Transverse colon (tissue), 4 donors: Measurements from ENCODE around the gene PIK3R5. TPM values are rescaled to one million over a fixed set of nuclear protein-coding genes. Genes with fewer than 3 reads are reported as not detected.

Experiments
- DNase-seq: peaks from one replicate; pipeline ENCODE4 v3.0.0-alpha.2; 2019
- H3K27ac ChIP-seq, 4 donors: fragments of 200-600 bp; sonication (generic); 2 replicates each; pipeline ENCODE4 v1.5.1; 2016 to 2018; ENCODE audit warnings: inconsistent platforms in 4 of 4
- H3K27me3 ChIP-seq: fragments of 200-600 bp; sonication (generic); 2 replicates; pipeline ENCODE4 v1.5.1; 2017; ENCODE audit warnings: inconsistent platforms
- H3K36me3 ChIP-seq, 4 donors: fragments of 200-600 bp; sonication (generic); 2 replicates each; pipeline ENCODE4 v1.5.1; 2017 to 2019; ENCODE audit warnings: inconsistent platforms in 4 of 4
- H3K4me1 ChIP-seq, 4 donors: fragments of 200-600 bp; sonication (generic); 2 replicates each; pipeline ENCODE4 v1.5.1; 2017 to 2020; ENCODE audit warnings: inconsistent platforms in 4 of 4
- H3K4me3 ChIP-seq, 4 donors: fragments of 200-600 bp; sonication (generic); 1 replicate in 1 of 4; 2 replicates in 3 of 4; pipeline versions ENCODE4 v1.5.1 to v1.6.1; 2017 to 2019; ENCODE audit warnings: inconsistent platforms in 4 of 4
- H3K9me3 ChIP-seq, 2 donors: fragments of 200-600 bp; sonication (generic); 2 replicates each; pipeline ENCODE4 v1.5.1; 2017 to 2019; ENCODE audit warnings: inconsistent platforms in 2 of 2
- EP300 ChIP-seq: sonication (generic); formaldehyde crosslinking; IDR thresholded peaks from one replicate; pipeline ENCODE4 v1.6.1; 2017; ENCODE audit warnings: antibody characterized with exemption, low read depth
- POLR2A ChIP-seq: fragments of 450-650 bp; IDR thresholded peaks from one replicate; pipeline ENCODE4 v1.6.1; 2016; ENCODE audit warnings: antibody characterized with exemption, mild to moderate bottlenecking, moderate library complexity
- POLR2AphosphoS5 ChIP-seq, 3 donors: sonication (generic); formaldehyde crosslinking; IDR thresholded peaks; one replicate each; pipeline ENCODE4 v1.6.1; 2016; ENCODE audit warnings: antibody characterized with exemption in 3 of 3
- WGBS, 2 donors: methylation state at CpG; one replicate each; pipeline ENCODE4 v1.1.5; 2018; ENCODE audit warnings: low coverage in 1 of 2; 5-methylcytosine and 5-hydroxymethylcytosine counted together
- in situ Hi-C, 4 donors: fragments of 200-750 bp; cut with MboI; loops; one replicate each; pipeline versions ENCODE4 v1.15.0 to v1.15.1; 2017; ENCODE audit warnings: low sequenced_read_pairs in 3 of 4, low pct_ligation_motif_present in 1 of 4, low pct_unique_long_range_greater_than_20kb in 1 of 4
- intact Hi-C: fragments of 100-400 bp; cut with DNase I; formaldehyde crosslinking; loops from one replicate; pipeline ENCODE4 v1.15.1; 2023; ENCODE audit warnings: low total_unique reads
- total RNA-seq, 4 donors: library from RNA; depleted of rRNA; stranded (reverse); fragments of >200 nt; gene quantifications; one replicate each; pipeline ENCODE4 v1.1.0, GENCODE V29; 2016
- TF ChIP-seq, protein P1 (sequence below), 5 experiments: fragments of 200-600 bp in 3 of 5; fragments of 450-650 bp in 2 of 5; sonication (generic) in 3 of 5; IDR thresholded peaks; 1 replicate in 2 of 5; 2 replicates in 3 of 5; pipeline ENCODE4 v1.5.1; 2016 to 2017; ENCODE audit warnings: antibody characterized with exemption in 5 of 5, inconsistent platforms in 3 of 5, mild to moderate bottlenecking in 2 of 5, moderate library complexity in 1 of 5

PIK3R5 gene
- total RNA-seq, 4 donors from 2014 or later: 0.40 to 16.1 (median 10.4) TPM

DNA sequence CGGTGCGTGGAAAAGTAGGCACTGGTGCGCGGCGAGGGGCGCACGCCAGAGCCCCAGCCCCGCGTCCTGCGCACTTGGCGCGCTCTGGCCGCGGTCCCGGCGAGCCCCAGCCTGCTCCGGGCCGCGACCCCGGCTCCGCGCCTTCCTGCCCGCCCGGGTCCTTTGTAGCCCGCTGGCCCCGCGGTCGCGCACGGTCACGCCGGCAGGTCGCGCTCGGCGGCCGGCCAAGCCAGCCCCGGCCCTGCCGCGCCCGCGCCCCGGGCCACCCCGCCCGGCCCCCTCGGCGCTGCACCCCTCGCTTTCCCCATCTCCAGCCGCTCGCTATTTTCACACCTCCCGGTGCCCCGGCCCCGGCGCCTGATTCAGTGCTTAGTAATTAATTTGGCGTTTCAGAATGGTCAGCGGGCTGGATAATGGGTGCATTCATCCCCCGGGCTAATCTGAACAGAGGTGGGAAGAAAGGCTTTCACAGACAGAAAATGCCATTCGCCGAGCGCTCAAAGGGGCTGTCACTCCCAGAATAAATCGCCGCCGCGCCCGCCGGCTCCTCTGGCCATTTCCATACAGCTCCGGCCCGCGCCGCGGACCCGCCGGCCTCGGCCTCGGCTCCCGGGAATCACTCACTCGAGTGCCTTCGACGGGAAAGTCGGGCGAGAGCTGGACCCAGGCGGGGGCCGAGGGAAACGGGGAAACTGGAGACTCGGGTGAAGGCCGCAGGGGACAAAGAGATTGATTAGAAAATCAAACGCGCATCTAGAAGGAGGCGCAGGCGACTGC lies 38.0 kb upstream of the PIK3R5 start:
- peaks cover 81% of the 10 kb centered on the region for H3K27me3 ChIP-seq
- no peak for DNase-seq
- WGBS, 2 donors: 5 to 7% methylated on average over 3 to 89 of the region's 90 CpGs
- no peak for TF ChIP-seq EP300
- no peak for TF ChIP-seq POLR2A
- TF ChIP-seq, protein P1, sequence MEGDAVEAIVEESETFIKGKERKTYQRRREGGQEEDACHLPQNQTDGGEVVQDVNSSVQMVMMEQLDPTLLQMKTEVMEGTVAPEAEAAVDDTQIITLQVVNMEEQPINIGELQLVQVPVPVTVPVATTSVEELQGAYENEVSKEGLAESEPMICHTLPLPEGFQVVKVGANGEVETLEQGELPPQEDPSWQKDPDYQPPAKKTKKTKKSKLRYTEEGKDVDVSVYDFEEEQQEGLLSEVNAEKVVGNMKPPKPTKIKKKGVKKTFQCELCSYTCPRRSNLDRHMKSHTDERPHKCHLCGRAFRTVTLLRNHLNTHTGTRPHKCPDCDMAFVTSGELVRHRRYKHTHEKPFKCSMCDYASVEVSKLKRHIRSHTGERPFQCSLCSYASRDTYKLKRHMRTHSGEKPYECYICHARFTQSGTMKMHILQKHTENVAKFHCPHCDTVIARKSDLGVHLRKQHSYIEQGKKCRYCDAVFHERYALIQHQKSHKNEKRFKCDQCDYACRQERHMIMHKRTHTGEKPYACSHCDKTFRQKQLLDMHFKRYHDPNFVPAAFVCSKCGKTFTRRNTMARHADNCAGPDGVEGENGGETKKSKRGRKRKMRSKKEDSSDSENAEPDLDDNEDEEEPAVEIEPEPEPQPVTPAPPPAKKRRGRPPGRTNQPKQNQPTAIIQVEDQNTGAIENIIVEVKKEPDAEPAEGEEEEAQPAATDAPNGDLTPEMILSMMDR (IDR thresholded peaks at IDR 0.05): no peak
- no peak for TF ChIP-seq POLR2AphosphoS5 (IDR thresholded peaks at IDR 0.05)
- in situ Hi-C loops: loop anchor here in 1 of 4 donors (25.0 kb wide), 1 partner anchor 284 kb away; no protein-coding TSS in a partner anchor
- H3K36me3 ChIP-seq: no peaks in the 10 kb centered on the region
- H3K4me1 ChIP-seq: peaks cover 4 to 23% (median 10%) of the 10 kb centered on the region in 4 donors
- peak overlapping the region in 2 of 4 donors; percentile 48 to 50 for H3K27ac ChIP-seq
- intact Hi-C loops: loop anchor here (10.0 kb wide), 2 partner anchors 241 to 291 kb away; no protein-coding TSS in a partner anchor
- H3K4me3 ChIP-seq: peak overlapping the region; percentile 41 to 47 (median 46)
- no peaks in the 10 kb centered on the region for H3K9me3 ChIP-seq

DNA sequence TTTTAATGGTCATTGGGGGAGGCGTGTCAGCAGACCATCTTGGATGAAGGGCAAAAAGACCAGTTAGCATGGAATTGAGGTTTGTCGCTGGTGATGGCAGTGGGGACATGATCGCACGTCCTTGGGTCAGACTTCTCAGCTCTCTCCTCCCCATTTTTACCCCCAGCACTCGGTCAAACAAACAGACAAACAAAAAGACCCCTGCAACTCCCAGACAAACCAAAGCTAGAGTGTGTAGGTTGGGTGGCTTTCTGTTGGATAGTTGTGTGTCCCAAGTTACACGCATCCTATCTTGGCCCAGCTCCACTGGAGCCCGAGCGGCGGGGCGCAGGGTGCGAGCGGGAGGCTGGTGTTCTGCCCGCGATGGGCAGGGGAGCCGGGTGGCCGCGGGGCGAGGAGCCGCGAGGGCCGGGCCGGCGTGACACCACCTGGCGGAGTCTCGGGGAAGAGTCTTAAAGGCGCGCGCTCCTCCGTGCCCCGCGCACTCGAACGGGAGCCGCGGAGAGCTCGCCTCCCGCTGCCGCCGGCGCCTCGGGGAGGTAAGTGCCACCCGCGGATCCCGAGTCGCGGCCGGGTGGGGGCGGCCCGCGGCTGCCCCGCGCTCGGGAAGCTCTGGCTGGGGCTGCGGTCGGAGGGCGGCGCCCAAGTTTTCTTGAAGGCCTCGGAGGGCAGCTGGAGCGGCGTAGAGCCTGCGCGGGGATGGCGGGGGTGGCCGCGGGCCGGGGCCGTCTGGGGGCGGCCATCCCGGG lies 37.3 kb upstream of the PIK3R5 start:
- H3K9me3 ChIP-seq: no peaks in the 10 kb centered on the region
- no peak for DNase-seq
- H3K4me3 ChIP-seq: peak overlapping the region; percentile 41 to 47 (median 46)
- in situ Hi-C loops: loop anchor here in 1 of 4 donors (25.0 kb wide), 1 partner anchor 285 kb away; no protein-coding TSS in a partner anchor
- no peaks in the 10 kb centered on the region for H3K36me3 ChIP-seq
- H3K27me3 ChIP-seq: peaks cover 75% of the 10 kb centered on the region
- peaks cover 4 to 23% (median 10%) of the 10 kb centered on the region in 4 donors for H3K4me1 ChIP-seq
- peak overlapping the region in 2 of 4 donors; percentile 48 to 50 for H3K27ac ChIP-seq
- intact Hi-C loops: loop anchor here (10.0 kb wide), 2 partner anchors 242 to 292 kb away; no protein-coding TSS in a partner anchor
- TF ChIP-seq, protein P1 (IDR thresholded peaks at IDR 0.05): peak in 3 of 5 experiments; percentile 21 to 40 (median 33)
- TF ChIP-seq EP300: no peak
- 4% methylated on average over 54 of the region's 69 CpGs; no CpG with 5 or more reads in 1 of the 2 donors for WGBS, 2 donors

DNA sequence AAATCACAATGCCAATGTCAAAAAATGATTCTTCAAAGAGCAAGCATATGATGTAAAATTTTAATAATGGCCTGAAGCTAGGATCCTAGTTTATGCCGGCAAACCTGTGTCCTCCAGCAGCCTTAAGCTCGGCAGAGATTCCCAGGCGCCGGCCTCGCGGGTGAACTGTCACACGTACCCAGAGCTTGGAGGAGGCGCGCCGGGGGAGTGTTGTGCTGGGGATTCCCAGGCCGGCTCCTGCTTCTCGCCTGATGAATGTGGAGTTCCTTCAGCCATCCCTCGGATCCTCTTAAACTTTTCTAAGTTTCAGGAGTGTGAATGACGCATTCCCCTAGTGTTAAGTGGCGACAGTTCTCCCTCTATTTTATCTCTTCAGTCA lies 36.7 kb upstream of the PIK3R5 start:
- TF ChIP-seq POLR2AphosphoS5 (IDR thresholded peaks at IDR 0.05): no peak

DNA sequence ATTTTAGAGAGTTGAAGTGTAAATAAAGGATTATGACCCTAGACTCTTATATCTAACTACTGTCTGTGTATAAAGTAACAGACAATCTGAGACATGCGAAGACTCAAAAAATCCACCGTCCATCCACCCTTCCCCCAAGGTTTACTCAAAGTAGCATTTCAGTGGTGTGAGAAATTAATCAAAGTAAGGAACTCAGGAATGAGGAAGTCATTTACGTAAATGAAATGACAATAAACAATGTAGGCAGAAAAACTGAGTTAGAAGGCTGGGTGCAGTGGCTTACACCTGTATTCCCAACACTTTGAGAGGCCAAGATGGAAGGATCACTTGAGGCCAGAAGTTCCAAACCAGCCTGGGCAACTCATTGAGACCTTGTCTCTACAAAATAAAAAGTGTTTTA lies 36.1 kb upstream of the PIK3R5 start:
- in situ Hi-C loops: loop anchor here in 1 of 4 donors (25.0 kb wide), 1 partner anchor 286 kb away; no protein-coding TSS in a partner anchor
- intact Hi-C loops: loop anchor here (10.0 kb wide), 2 partner anchors 243 to 293 kb away; no protein-coding TSS in a partner anchor
- Histone ChIP-seq H3K27me3 (peaks cover 66% of the 10 kb centered on the region), H3K36me3 (no peaks in the 10 kb centered on the region), H3K27ac (no peak overlapping the region), H3K4me3 (no peak overlapping the region), H3K4me1 (peaks cover 4 to 23% (median 10%) of the 10 kb centered on the region in 4 donors), H3K9me3 (no peaks in the 10 kb centered on the region)
- 38 to 56% methylated on average over 3 of the region's 3 CpGs for WGBS, 2 donors
- TF ChIP-seq POLR2AphosphoS5 (IDR thresholded peaks at IDR 0.05) (no peak), EP300 (no peak), POLR2A (no peak)
- TF ChIP-seq, protein P1 (IDR thresholded peaks at IDR 0.05): no peak
- no peak for DNase-seq

More for the DNA sequence above, 36.7 kb upstream of the PIK3R5 start:
- WGBS, 2 donors: 23 to 24% methylated on average over 5 to 15 of the region's 15 CpGs
- Histone ChIP-seq H3K4me1 (peaks cover 4 to 23% (median 10%) of the 10 kb centered on the region in 4 donors), H3K4me3 (no peak overlapping the region), H3K27me3 (peaks cover 73% of the 10 kb centered on the region), H3K36me3 (no peaks in the 10 kb centered on the region), H3K9me3 (no peaks in the 10 kb centered on the region), H3K27ac (no peak overlapping the region)
- intact Hi-C loops (loop anchor here (10.0 kb wide), 2 partner anchors 243 to 293 kb away; no protein-coding TSS in a partner anchor), in situ Hi-C loops (loop anchor here in 1 of 4 donors (25.0 kb wide), 1 partner anchor 285 kb away; no protein-coding TSS in a partner anchor)
- DNase-seq: no peak
